GM21390 (cell line): ENCODE data around the gene ZBTB42.

Experiments used
- ATAC-seq: cut with Tn5 transposase; IDR thresholded peaks from one replicate; pipeline ENCODE4 v1.9.1; 2021; ENCODE audit not compliant: unreplicated experiment

The ZBTB42 gene

DNA sequence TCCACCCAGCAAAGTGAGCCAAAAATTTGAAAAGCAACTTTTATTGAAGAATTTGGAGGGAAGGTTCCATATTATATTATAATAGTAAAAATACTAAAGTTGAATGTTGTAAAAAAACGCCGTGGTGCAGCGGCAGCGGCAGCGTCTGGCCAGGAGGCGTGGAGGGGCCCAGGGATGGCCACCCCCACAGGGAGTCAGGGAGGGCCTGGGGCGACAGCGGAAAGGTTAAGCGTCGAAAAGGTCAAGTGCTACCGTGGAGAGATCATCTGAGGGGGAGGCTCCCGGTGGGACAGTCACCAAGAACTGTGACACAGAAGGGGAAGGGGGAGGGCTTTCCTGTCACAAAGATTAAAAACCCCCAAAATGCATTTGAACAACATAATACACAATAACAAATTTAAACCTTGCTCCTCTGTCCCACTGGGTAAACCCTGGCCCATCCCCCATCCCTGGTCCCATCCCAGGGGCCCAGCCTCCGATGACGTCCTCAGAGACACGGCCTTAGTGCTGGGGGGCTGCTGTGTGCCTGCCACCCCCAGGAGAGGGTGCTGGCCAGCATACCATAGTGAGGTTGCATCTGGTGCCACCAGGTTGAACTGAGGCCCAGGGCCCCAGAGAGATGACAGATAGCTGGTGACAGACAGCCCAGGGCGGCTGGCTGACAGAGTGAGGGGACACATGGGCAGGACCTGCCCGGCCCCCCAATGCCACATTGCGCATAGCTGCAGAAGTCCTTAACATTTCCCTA lies 31.4 kb upstream of the ZBTB42 start:
- no peak for ATAC-seq

DNA sequence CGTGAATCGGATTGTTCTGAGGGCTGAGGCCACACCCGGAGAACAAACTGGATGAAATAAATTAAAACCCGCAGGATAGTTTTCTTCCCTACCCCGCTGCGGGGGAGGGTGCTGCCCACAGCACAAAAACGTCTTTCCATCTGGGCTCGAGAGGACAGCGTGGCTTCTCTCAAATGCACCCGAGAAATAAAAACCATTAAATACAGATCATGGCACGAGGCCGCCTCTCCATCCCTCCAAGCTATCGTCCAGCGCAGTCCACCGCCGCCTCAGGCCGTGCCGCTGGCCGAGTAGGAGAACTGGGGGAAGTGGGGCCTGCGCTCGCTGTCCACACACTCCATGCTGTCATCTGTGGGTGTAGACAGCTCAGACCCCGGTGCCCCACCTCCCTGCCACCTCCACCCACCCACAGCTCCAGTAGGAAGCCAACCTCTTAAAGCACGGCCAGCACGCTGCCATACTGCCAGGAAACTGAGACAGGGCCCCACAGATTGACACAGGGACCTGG lies 30.8 kb upstream of the ZBTB42 start:
- ATAC-seq, result no peak

DNA sequence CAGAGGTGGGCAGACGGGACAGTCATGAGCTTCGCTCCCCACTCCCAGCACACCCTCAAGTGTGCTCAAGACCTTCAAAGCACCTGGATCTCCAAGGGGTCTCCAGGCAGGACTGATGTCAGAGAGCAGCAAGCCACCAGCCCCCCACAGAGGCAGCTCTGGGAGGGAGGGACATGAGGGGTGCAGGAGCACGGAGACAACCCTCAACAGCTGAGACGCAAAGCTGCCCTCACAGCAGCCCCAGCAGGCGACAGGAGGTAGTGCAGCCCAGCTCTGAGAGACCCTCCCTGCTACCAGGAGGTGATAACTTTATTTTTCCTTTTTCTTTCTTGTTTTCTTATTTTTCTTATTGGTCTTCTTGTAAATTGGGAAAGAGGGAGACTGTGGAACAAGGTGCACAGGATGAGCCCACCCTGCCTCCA lies 30.0 kb upstream of the ZBTB42 start:
- ATAC-seq, result no peak

DNA sequence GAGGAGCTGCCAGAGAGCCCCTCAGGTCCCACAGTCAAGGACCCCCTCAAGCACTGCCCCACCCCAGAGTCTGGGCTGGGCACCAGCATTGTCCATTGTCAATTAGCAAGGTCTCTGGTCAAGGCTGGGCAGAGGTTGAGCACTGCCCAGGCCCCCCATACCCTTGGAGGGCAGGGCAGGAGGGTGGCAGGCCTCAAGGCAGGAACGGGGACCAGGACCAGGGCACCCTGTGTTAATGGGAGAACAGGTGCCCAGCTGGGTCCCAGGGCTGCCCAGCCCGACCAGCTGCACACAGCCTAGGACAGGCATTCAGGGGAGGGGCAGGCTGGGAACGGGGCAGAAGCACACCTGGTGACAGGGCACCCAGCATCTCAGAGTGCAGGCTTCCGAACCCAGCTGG lies 29.5 kb upstream of the ZBTB42 start:
- no peak for ATAC-seq

DNA sequence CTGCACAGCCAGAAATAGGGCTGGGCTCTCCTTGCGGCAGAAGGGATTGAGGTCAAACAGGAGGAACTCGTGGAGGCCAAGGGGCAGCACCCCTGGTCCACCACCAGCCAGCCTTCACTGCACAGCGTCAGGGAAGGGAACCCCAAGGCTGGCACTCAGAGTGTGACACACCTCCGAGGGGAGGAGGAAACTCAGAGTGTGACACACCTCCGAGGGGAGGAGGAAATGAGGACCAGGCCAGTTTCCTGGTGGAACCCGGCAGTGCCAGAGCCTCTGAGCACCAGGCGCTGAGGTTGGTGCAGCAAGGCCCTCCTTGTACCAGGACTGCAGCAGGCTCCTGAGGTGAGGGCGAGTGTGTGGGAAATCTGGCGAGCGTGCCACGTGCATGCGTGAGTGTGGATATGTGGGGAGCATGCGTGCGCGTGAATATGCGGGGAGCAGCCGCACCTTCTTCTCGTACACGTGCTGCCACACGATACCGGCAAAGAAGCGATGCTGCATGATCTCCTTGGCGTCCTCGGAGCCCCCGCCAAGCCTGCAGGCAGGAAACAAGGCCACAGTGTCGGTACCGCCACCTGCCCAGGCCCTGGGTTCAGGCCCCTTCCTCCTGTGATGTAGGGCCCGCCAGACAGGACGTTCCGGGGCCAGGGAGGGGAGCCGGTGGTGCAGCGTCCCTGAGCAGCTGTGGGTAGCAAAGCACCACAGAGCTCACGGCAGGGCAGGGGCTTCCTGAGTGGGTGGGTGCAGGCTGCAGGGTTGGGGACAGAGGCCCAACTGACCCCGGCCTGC lies 28.8 kb upstream of the ZBTB42 start:
- ATAC-seq, result no peak

DNA sequence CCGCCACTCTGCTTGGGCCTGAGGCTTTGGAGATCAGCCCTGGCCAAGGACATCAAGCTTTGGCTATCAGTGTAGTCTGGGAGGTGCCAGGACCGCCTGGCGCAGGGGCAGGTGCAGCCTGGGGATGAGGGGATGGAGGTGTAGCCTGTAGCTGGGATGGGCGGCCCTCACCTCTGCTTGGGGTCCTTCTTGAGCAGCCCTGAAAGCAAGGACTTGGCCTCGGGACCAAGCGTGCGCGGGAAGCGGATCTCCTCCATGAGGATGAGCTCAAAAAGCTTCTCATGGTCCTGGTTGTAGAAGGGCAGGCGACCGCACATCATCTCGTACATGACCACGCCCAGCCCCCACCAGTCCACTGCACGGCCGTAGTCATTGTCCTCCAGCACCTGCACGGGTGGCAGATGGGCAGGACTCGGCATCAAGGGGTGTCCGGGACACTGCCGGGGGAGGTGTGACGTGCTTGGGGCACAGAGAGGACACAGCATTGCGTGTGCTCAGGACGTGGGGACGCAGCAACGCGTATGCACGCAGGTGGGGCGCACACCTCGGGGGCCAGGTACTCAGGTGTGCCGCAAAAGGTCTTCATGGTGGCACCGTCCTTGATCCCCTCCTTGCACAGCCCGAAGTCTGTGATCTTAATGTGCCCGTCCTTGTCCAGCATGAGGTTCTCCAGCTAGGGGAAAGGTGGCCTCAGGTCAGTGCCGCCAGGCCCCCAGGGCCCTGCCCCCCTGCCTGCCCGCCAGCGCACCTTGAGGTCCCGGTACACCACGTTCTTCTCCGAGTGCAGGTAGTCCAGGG lies 28.0 kb upstream of the ZBTB42 start:
- ATAC-seq, result no peak

DNA sequence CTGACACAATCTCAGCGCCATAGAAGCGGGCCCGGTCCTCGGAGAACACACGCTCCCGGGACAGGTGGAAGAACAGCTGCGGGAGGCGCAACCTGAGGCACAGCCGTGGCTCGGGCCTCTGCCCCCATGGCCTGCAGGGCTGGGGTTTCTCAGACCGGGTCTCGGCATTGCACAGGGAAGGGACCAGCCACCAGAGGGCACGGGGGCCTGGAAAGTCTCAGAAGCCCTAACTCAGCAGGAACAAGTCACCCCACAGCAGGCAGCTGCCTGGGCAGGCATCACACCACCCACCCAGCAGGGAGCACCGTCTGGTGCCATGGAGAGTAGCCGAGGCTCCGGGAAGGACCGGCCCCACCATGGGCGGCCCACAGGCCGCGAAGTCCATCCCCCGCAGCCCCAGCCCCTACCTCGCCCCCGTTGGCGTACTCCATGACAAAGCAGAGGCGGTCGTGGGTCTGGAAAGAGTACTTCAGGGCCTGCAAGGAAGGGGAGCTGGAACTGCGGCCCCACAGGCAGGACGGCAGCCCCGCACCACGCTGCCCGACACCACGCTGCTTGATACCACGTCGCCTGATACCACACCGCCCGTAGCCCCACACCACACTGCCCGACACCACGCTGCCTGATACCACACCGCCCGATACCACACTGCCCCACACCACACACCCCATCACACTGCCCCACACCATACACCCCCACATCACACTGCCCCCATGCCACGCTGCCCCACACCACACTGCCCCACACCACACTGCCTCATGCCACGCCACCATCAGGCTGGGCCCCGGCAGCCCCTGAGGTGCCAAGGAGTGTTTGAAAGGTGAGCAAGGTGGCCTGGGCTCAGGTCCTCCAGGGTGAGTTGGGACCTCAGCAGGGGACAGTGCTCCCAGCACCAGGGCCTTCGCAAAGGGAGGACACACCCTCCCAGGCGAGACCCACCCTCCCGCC lies 27.1 kb upstream of the ZBTB42 start:
- ATAC-seq, result no peak

DNA sequence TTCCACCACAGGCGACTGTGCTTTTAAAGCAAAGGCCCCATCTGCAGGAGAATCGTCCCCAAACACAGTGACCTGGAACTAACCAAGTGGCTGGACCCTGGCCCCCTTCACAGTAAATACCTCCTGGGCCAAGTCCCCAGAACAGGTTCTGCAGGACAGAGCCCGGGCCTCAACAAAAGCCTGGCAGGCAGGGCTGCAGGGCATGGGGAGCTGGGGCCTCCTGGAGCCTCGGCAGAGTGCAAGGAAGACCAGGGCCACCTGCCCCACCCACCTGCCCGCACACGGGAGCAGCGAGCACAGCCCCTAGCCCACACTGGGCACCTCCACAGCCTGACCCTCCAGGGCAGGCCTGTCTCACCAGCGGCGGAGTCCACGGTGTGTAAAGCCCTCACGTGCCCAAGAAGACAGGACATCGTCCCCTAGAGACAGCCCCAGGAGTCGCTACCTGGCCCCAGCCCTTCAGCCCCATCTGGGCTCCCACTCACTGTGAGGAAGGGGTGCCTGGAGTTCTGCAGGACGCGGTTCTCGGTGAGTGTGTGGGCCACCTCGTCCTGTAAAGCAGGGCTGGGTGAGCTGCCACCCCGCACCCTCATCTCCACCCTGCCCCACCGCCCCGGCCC lies 26.3 kb upstream of the ZBTB42 start:
- no peak for ATAC-seq

DNA sequence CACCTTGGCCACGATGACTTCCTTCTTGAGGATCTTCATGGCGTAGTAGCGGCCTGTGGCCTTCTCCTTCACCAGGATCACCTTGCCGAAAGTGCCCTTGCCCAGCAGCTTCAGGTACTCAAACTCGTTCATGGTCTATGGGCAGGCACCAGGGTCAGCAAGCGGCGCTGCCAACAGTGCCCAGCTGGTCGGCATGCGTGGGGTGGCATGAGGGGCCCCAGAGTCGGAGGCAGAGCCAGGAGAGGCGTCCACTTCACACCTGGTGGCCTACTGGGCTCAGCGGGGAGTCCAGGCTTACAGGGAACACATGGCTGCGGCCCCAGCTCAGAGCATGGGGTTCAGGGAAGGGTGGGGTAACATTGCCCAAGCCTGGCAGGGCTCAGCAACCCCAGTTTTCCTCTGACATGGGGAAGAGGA lies 25.8 kb upstream of the ZBTB42 start:
- no peak for ATAC-seq

DNA sequence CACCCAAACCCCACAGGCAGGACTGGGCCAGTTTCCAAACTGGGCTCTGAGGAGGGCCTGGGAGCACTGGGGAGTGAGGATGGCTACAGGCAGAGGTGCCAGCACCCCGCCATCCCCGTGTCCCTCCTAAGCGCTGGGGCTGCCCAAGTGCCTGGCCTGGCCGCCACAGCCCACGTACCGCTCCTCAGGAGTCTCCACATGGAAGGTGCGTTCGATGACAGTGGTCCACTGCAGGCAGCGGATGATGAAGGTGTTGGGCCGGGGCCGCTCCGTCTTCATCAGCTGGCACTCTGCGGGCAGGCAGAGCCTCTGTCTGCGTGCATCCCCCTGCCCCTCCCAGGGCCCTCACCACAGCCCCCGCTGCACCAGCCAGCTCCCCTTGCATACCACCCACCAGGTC lies 24.4 kb upstream of the ZBTB42 start:
- ATAC-seq, result no peak

DNA sequence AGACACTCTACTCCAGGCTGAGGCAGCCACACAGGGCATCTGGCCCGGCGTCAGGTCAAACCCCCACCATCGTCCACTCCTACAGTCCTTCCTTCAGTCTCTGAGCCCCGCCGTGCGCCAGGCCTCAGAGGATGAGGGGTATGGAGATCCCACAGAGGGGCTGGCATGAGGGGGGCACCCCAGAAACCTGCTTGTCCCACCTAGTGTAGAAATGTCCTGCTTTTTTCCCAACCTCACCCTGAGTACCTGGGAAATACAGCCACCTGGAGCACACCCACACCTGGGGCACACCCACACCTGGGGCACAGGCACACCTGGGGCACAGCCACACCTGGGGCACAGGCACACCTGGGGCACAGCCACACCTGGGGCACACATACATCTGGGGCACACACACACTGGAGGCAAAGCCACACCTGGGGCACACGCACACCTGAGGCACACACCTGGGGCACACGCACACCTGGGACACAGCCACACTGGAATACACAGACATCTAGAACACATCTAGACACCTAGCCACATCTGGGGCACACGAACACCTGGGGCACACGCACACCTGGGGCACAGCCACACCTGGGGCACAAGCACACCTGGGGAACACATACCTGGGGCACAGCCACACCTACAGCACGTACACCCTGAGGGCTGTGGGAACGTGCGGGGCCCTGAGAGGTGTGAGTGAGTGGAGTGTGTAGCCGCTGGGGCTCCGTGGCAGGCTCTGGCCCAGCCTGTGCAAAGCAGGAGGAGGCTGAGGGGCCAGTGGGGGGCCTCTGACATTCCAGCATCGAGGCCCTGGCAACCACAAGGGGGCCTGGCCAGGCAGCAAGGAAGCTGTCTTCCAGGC lies 23.7 kb upstream of the ZBTB42 start:
- no peak for ATAC-seq

DNA sequence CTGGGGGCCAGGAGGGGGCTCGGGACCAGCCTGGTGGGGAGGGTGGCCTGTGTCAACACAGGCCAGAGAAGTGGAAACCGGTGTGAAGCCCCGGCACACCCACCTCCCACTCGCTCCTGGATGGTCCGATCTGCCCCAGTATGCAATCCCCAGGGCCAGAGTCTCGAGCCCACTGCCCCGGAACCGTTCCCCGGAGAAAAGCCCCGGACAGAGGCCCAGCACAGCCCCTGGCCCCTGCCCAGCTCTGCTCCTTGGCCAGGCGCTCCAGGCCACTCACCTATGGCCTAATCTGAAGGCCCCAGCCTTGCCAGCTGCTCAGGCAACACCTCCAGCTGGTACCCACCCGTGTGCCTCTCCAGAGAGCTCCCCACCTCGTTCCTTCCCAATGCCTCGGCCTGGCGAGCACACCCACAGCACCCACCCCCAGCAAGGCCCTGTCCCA lies 23.1 kb upstream of the ZBTB42 start:
- no peak for ATAC-seq

DNA sequence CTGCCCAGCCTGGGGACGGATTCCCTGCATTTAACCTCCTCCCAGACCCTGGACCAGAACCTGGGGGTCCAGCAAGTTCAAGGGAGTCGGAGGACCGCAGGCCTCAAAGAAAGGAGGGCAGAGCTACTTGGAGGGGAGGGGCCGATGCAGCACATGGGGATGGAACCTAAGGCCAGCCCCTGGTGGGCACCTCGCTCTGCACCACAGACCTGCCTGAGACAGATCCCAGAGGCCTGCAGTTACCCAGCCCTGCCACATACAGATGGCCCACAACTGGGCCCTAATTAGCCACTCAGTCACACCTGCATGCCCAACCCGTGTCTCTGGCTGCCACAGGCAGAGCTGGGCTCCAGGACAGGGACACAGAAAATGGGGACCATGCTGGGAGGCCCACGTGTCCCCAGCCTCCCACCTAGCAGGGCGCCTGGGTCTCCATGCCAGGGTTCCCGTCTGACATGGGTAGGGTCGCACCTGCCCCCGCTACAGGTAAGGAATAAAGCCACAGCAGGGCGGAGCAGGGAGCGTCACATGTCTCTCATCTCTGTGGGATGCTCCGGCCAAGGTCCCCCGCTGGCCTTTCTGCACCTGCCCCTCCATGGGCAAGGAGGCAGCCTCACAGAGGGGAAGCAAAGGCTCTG lies 22.1 kb upstream of the ZBTB42 start:
- ATAC-seq, result no peak

DNA sequence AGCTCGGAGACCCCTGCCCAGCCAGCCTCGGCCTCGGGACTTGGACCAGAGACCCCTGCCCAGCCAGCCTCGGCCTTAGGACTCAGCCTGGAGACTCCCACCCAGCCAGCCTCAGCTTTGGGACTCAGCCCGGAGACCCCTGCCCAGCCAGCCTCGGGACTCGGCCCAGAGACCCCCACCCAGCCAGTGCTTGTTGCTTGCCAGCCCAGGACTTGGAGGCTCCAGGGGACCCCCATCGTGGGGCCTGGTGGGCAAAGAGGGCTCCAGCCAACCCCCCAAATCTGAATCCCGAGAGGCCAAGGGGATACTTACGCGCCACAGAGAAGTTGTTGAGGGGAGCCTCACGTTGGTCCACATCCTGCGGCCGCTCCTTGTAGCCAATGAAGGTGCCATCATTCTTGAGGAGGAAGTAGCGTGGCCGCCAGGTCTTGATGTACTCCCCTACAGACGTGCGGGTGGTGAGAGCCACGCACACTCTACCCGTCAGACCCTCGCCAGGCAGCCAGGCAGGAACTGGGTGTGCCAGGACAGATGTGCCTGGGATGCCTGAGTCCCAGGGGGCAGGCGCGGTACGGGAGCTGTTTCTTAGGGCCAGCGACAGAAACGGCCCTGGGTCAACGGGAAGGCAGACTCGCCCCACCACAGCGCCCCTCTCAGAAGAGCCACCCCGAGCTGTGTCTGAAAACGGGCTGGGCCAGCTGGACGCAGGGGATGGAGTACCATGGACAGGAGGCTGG lies 21.0 kb upstream of the ZBTB42 start:
- no peak for ATAC-seq

DNA sequence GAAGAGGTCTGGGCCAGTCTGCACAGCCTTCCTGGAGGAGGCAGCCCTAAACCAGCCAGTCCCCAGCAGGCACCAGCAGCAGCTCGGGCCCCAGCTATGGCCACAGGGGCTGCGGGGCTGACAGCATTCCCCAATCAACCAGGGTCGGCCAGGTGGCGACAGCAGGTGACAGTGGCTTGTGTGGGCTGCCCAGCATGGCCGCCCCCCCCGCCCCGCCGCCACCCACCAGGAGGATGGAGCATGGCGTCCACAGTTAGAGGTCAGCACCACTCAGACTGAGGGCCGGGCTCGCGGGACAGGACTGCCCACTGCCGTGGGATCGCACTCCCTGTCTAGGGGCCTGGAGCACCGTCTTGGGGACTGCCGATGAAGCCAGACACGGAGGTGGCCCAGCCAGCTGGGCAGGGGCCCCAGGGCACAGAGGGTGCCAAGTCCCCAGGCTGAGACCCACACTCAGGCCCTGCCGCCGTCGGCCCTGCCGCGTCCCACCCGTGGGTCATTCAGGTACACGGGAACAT lies 20.3 kb upstream of the ZBTB42 start:
- no peak for ATAC-seq

DNA sequence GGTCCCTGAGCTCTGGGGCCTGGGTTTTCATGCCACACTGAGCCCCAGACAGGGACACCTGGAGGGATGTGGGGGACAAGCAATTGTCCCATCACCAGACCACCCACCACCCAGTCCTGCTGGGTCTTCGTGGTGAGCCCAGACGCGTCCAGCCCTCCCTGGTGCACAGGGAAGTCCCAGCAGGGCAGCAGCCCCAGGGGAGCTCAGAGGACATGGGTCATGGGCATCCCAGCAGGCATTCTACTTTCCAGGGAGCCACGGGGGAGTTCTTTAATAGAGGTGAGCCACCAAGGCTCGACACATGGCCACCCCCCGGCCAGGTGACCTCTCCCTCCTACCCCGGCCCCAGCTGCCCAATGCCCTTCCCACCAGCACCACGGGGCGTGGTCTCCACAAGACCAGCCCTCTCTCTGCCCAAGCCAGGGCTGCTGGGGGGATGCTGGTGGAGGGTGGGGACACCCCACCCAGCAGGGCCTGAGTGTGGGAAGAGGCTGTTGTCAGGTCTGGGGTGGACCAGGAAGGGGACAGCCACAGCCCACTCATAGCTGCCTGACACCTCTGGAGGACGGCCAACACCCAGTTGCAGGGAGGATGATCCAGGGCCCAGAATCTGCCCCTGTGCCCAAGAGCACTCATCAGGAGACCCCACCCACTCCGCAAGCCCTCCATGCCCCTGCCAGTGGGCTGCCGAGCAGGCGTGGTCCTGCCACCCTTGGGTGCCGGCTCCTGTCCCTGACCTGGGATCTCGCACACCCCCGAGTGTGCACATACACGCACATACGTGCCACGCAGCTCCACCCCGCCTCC lies 19.4 kb upstream of the ZBTB42 start:
- ATAC-seq, result no peak
